ENCODE measurements around the gene JMJD4.
"Not testable (repeated sequence)": the region's sequence is repeated elsewhere in the genome, so short reads cannot be mapped to it uniquely, and the experiment has no call there.

JMJD4 gene

GRCh38 chr1:227726924-227727599, 8.0 kb downstream of the JMJD4 start:
- TF ChIP-seq CTCF (conservative IDR thresholded peaks at IDR 0.05): no peak
- no peak overlapping the region for H3K27ac ChIP-seq

GRCh38 chr1:227726318-227726717, 8.8 kb downstream of the JMJD4 start:
- TF ChIP-seq CTCF (conservative IDR thresholded peaks at IDR 0.05): no peak

GRCh38 chr1:227725046-227725445, 10.1 kb downstream of the JMJD4 start:
- no peak overlapping the region for H3K27ac ChIP-seq
- no peak for TF ChIP-seq CTCF (conservative IDR thresholded peaks at IDR 0.05)

More at GRCh38 chr1:227726318-227726717, 8.8 kb downstream of the JMJD4 start:
- H3K27ac ChIP-seq: no peak overlapping the region

- H3K27ac ChIP-seq: no peak overlapping the region
- TF ChIP-seq CTCF (conservative IDR thresholded peaks at IDR 0.05): no peak
Measured at GRCh38 chr1:227723474-227723873, 11.6 kb downstream of the JMJD4 start.

- TF ChIP-seq CTCF (conservative IDR thresholded peaks at IDR 0.05): no peak
- H3K27ac ChIP-seq: no peak overlapping the region
Measured at GRCh38 chr1:227718932-227719331, 16.2 kb downstream of the JMJD4 start.

GRCh38 chr1:227712648-227713047, 22.5 kb downstream of the JMJD4 start:
- TF ChIP-seq CTCF (conservative IDR thresholded peaks at IDR 0.05): no peak
- no peak overlapping the region for H3K27ac ChIP-seq

GRCh38 chr1:227710474-227710873, 24.6 kb downstream of the JMJD4 start:
- H3K27ac ChIP-seq: not testable (repeated sequence)

GRCh38 chr1:227709451-227709850, 25.7 kb downstream of the JMJD4 start:
- no peak overlapping the region for H3K27ac ChIP-seq
- TF ChIP-seq CTCF (conservative IDR thresholded peaks at IDR 0.05): no peak

All from VCaP (cell line).